Brain microvascular endothelial cell (primary cell): ENCODE data around the gene PPP1R36.
A peak's percentile ranks its signal among the peaks of the same experiment; 100 is the strongest.
"Not testable (repeated sequence)": the region's sequence is repeated elsewhere in the genome, so short reads cannot be mapped to it uniquely, and the experiment has no call there.

Experiments used
- DNase-seq: peaks from one replicate; pipeline ENCODE4 v3.0.0-alpha.2; 2020
- H3K27ac ChIP-seq: fragments of 250-450 bp; sonication (Bioruptor Pico); 2 replicates; pipeline ENCODE4 v1.5.1; 2020; ENCODE audit warnings: mild to moderate bottlenecking, moderate library complexity
- H3K27me3 ChIP-seq: fragments of 250-450 bp; sonication (Bioruptor Pico); replicated peaks from 2 replicates; pipeline ENCODE4 v1.5.1; 2020; ENCODE audit warnings: mild to moderate bottlenecking
- H3K36me3 ChIP-seq: fragments of 250-450 bp; sonication (Bioruptor Pico); replicated peaks from 2 replicates; pipeline ENCODE4 v1.5.1; 2020; ENCODE audit warnings: mild to moderate bottlenecking
- H3K4me3 ChIP-seq: 2 replicates; pipeline ENCODE4 v1.5.1; 2011; ENCODE audit warnings: low read depth, mild to moderate bottlenecking, control low read depth, low read length, moderate library complexity
- in situ Hi-C: cut with HindIII; loops from 2 replicates; pipeline ENCODE4 v1.10.0; 2017; ENCODE audit warnings: low sequenced_read_pairs, low pct_ligation_motif_present
- TF ChIP-seq, protein P1 (sequence below): IDR thresholded peaks from 2 replicates; pipeline ENCODE4 v1.5.1; 2011; ENCODE audit warnings: low read depth, mild to moderate bottlenecking, moderate library complexity, low read length, control low read depth, inconsistent platforms; ENCODE audit errors: missing control alignments

PPP1R36 gene

GRCh38 chr14:64614805-64615391 is 65.1 kb downstream of the PPP1R36 start:
- DNase-seq: no peak
- Histone ChIP-seq H3K27me3 (no peaks in the 10 kb centered on the region), H3K27ac (no peak overlapping the region), H3K36me3 (no peaks in the 10 kb centered on the region), H3K4me3 (no peak overlapping the region)
- TF ChIP-seq, protein P1, sequence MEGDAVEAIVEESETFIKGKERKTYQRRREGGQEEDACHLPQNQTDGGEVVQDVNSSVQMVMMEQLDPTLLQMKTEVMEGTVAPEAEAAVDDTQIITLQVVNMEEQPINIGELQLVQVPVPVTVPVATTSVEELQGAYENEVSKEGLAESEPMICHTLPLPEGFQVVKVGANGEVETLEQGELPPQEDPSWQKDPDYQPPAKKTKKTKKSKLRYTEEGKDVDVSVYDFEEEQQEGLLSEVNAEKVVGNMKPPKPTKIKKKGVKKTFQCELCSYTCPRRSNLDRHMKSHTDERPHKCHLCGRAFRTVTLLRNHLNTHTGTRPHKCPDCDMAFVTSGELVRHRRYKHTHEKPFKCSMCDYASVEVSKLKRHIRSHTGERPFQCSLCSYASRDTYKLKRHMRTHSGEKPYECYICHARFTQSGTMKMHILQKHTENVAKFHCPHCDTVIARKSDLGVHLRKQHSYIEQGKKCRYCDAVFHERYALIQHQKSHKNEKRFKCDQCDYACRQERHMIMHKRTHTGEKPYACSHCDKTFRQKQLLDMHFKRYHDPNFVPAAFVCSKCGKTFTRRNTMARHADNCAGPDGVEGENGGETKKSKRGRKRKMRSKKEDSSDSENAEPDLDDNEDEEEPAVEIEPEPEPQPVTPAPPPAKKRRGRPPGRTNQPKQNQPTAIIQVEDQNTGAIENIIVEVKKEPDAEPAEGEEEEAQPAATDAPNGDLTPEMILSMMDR: no peak
- in situ Hi-C loops: no loop called here

DNA sequence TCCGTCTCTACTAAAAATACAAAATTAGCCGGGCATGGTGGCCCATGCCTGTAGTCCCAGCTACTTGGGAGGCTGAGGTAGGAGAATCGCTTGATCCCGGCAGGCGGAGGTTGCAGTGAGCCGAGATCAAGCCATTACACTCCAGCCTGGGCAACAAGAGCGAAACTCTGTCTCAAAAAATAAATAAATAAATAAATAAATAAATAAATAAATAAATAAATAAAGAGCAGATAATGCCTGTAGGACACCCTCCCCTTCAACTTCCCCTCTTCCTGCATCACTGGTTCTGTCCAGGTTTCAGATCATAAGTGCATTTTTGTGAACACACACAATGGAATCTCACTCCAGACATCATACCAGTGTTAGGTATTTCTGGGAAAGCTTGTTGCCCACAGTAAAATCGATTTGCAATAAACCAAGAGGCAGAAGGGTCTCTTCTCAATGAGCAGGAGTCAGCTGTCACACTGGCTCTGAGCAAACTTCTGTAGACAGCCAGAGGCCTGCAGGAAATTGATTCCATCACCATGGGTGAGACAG is 68.2 kb downstream of the PPP1R36 start:
- H3K36me3 ChIP-seq, H3K4me3 ChIP-seq, DNase-seq, H3K27ac ChIP-seq, H3K27me3 ChIP-seq, in situ Hi-C loops: not testable (repeated sequence)

GRCh38 chr14:64620910-64621309 is 71.1 kb downstream of the PPP1R36 start:
- Histone ChIP-seq H3K27me3 (no peaks in the 10 kb centered on the region), H3K27ac (no peak overlapping the region), H3K4me3 (no peak overlapping the region), H3K36me3 (no peaks in the 10 kb centered on the region)
- TF ChIP-seq, protein P1: no peak
- in situ Hi-C loops: no loop called here
- no peak for DNase-seq

DNA sequence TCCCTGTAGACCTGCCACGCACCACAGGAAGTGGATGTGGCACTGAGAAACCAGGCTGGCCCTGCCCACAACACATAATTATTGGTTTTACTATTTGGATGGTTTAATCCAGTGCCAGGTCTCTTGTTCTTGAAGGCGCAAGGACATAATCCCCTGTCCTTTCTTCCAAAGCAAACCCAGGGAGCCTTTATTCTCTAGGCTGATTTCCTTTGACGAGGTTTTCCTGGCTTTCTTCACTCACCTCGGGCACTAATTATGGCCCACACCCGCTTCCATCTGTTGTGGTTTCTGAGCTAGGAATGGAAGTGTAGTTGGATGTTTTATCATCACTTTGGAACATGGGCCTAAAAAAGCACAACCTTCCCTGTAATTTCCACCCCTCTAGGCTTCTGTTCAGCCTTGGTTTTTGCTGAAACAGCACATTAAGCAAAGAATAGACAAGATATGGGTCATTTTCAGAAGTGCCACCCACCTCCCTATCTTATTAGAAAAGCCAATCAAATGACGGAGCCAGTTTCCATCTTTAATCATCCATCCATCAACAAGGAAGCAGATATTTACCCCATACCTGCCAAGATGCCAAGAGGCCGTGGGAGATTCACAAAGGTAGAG is 73.9 kb downstream of the PPP1R36 start:
- in situ Hi-C loops: no loop called here
- TF ChIP-seq, protein P1: no peak
- no peaks in the 10 kb centered on the region for H3K27me3 ChIP-seq
- no peak overlapping the region for H3K27ac ChIP-seq
- no peaks in the 10 kb centered on the region for H3K36me3 ChIP-seq
- H3K4me3 ChIP-seq: no peak overlapping the region
- DNase-seq: no peak

GRCh38 chr14:64625386-64626232 is 75.8 kb downstream of the PPP1R36 start:
- Histone ChIP-seq H3K36me3 (no peaks in the 10 kb centered on the region), H3K4me3 (no peak overlapping the region), H3K27ac (no peak overlapping the region), H3K27me3 (no peaks in the 10 kb centered on the region)
- in situ Hi-C loops: no loop called here
- DNase-seq: no peak
- TF ChIP-seq, protein P1: no peak

GRCh38 chr14:64628940-64629408 is 79.2 kb downstream of the PPP1R36 start:
- TF ChIP-seq, protein P1: peak; percentile 17
- H3K27me3 ChIP-seq: no peaks in the 10 kb centered on the region
- in situ Hi-C loops: no loop called here
- H3K4me3 ChIP-seq: no peak overlapping the region
- H3K27ac ChIP-seq: peak overlapping the region; percentile 76
- peak; percentile 89 for DNase-seq
- no peaks in the 10 kb centered on the region for H3K36me3 ChIP-seq
